ENCODE measurements around the gene SNRPA. TPM values are rescaled to one million over a fixed set of nuclear protein-coding genes. Genes with fewer than 3 reads are reported as not detected.
"Not testable (repeated sequence)": the region's sequence is repeated elsewhere in the genome, so short reads cannot be mapped to it uniquely, and the experiment has no call there.

SNRPA gene
- total and polyA plus RNA-seq, 2 of the 13 experiments (the other 11 are each of a cell fraction or from before 2014, with no cell fraction given), result 59.6 to 162 TPM

DNA sequence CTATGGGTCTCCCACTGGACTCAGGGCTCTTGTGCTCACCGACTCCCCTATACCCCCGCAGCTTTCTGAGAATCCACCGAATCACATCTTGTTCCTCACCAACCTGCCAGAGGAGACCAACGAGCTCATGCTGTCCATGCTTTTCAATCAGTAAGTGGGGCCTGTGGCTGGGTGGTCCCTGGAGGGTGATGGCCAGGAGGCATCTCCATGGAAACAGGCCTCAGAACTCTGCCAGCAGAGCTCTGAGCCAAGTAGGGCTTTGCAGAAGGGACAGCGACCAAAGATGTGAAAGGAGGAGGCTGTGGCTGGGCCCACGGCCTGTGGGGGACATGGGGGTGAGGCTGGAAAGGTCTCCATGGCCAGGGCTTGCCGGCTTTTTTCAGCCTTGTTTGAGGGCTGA, 12.5 kb downstream of the SNRPA start:
- BruUV-seq (replicated peaks), result no TSS peak
- Histone ChIP-seq H3K27me3 (ENCODE audit: control insufficient read depth in 1 of 2, insufficient read depth in 2 of 2, low read length in 2 of 2) (no peaks in the 10 kb centered on the region), H3K4me2 (ENCODE audit: low read depth, low read length) (no peak overlapping the region), H3K9me3 (ENCODE audit: low read length) (no peaks in the 10 kb centered on the region), H4K20me1 (ENCODE audit: insufficient read depth, low read length) (no peaks in the 10 kb centered on the region; the same call in 1 of the 2 replicates), H3K36me3 (replicated peaks in 1 of 2; ENCODE audit: control insufficient read depth in 1 of 2, insufficient read depth in 2 of 2, low read length in 2 of 2) (peaks cover 43 to 76% of the 10 kb centered on the region in 2 experiments), H3K27ac (ENCODE audit: extremely low read length, insufficient read depth, low read length) (no peak overlapping the region), H3K79me2 (ENCODE audit: insufficient read depth, low read length) (no peaks in the 10 kb centered on the region), H3K4me1 (ENCODE audit: insufficient read depth, low read length) (peaks cover under 1% of the 10 kb centered on the region), H3K9ac (ENCODE audit: insufficient read depth, low read depth, low read length) (no peak overlapping the region), H3K4me3 (replicated peaks in 1 of 3; ENCODE audit: insufficient read depth in 1 of 3, low read depth in 2 of 3, low read length in 3 of 3) (no peak overlapping the region), H2AFZ (ENCODE audit: low read length) (no peak overlapping the region)
- intact Hi-C loops (cut with micrococcal nuclease; ENCODE audit: unreplicated experiment) (no loop called here), in situ Hi-C loops (cut with HindIII; ENCODE audit: extremely low pct_ligation_motif_present, low pct_unique_long_range_greater_than_20kb) (no loop called here)
- WGBS (ENCODE audit: low lambda C conversion rate), result 100% methylated on average over 7 of the region's 7 CpGs
- ChIA-PET POLR2A (interaction anchor here (2.6 kb wide), 1 partner anchor 15 kb away, joined by 10 read pairs; the partner anchor contains the start of gene RAB4B), CTCF (ENCODE audit: low intra/inter-chr PET ratio, low total read pairs) (no interaction called here)
- FAIRE-seq, result no peak
- DNase-seq (ENCODE audit: low spot score), result no peak
- TF ChIP-seq HOXA7 (CRISPR knock-in tag; IDR thresholded peaks at IDR 0.05) (no peak), AGO2 (optimal IDR thresholded peaks at IDR 0.05; ENCODE audit: low read depth, low read length) (peak; percentile 27), MEIS2 (CRISPR knock-in tag; IDR thresholded peaks at IDR 0.05) (no peak), DNMT1 (CRISPR knock-in tag; IDR thresholded peaks at IDR 0.05) (no peak), SUZ12 (IDR thresholded peaks at IDR 0.05; ENCODE audit: low read depth, low read length) (no peak)
- ATAC-seq, result no peak

- intact Hi-C loops (cut with micrococcal nuclease; ENCODE audit: unreplicated experiment), result no loop called here
- H3K4me2 ChIP-seq (ENCODE audit: low read depth, low read length), result no peak overlapping the region
- no peak overlapping the region for H3K4me3 ChIP-seq (replicated peaks in 1 of 3; ENCODE audit: insufficient read depth in 1 of 3, low read depth in 2 of 3, low read length in 3 of 3)
- peaks cover 43 to 74% of the 10 kb centered on the region in 2 experiments for H3K36me3 ChIP-seq (replicated peaks in 1 of 2; ENCODE audit: control insufficient read depth in 1 of 2, insufficient read depth in 2 of 2, low read length in 2 of 2)
- H3K9me3 ChIP-seq (ENCODE audit: low read length), result no peaks in the 10 kb centered on the region
- no peaks in the 10 kb centered on the region for H3K27me3 ChIP-seq (ENCODE audit: control insufficient read depth in 1 of 2, insufficient read depth in 2 of 2, low read length in 2 of 2)
- ChIA-PET CTCF (ENCODE audit: low intra/inter-chr PET ratio, low total read pairs) (no interaction called here), POLR2A (interaction anchor here (2.6 kb wide), 1 partner anchor 14 kb away, joined by 10 read pairs; the partner anchor contains the start of gene RAB4B)
- H3K79me2 ChIP-seq (ENCODE audit: insufficient read depth, low read length), result no peaks in the 10 kb centered on the region
- DNase-seq (ENCODE audit: low spot score) (no peak), ATAC-seq (no peak), FAIRE-seq (no peak)
- no peaks in the 10 kb centered on the region; the same call in 1 of the 2 replicates for H4K20me1 ChIP-seq (ENCODE audit: insufficient read depth, low read length)
- in situ Hi-C loops (cut with HindIII; ENCODE audit: extremely low pct_ligation_motif_present, low pct_unique_long_range_greater_than_20kb), result no loop called here
- H2AFZ ChIP-seq (ENCODE audit: low read length), result no peak overlapping the region
- H3K4me1 ChIP-seq (ENCODE audit: insufficient read depth, low read length), result peaks cover 5% of the 10 kb centered on the region
- TF ChIP-seq ZNF746 (CRISPR knock-in tag; IDR thresholded peaks at IDR 0.05) (no peak), SP5 (CRISPR knock-in tag; IDR thresholded peaks at IDR 0.05; ENCODE audit: borderline replicate concordance, low read depth) (no peak), ZNF629 (CRISPR knock-in tag; conservative IDR thresholded peaks at IDR 0.05) (peak; percentile 44; the same call in 1 of the 2 replicates)
- TF ChIP-seq, protein P1, sequence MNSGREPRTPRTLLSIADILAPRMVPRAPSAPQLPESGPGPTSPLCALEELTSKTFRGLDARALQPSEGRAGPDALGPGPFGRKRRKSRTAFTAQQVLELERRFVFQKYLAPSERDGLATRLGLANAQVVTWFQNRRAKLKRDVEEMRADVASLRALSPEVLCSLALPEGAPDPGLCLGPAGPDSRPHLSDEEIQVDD (CRISPR knock-in tag; IDR thresholded peaks at IDR 0.05; ENCODE audit: borderline replicate concordance), result no peak
- H3K9ac ChIP-seq (ENCODE audit: insufficient read depth, low read depth, low read length), result no peak overlapping the region
- WGBS (ENCODE audit: low lambda C conversion rate), result 96% methylated on average over 10 of the region's 10 CpGs
- no TSS peak for BruUV-seq (replicated peaks)
- H3K27ac ChIP-seq (ENCODE audit: extremely low read length, insufficient read depth, low read length), result no peak overlapping the region
Measured at GRCh38 chr19:40763963-40764362, 13.0 kb downstream of the SNRPA start.

GRCh38 chr19:40766385-40766784, 15.4 kb downstream of the SNRPA start:
- WGBS (ENCODE audit: low lambda C conversion rate), result over 99% methylated on average over 13 of the region's 13 CpGs
- H3K79me2 ChIP-seq (ENCODE audit: insufficient read depth, low read length); ATAC-seq; BruUV-seq (replicated peaks); H2AFZ ChIP-seq (ENCODE audit: low read length); H3K4me3 ChIP-seq (replicated peaks in 1 of 3; ENCODE audit: insufficient read depth in 1 of 3, low read depth in 2 of 3, low read length in 3 of 3); intact Hi-C loops (cut with micrococcal nuclease; ENCODE audit: unreplicated experiment); in situ Hi-C loops (cut with HindIII; ENCODE audit: extremely low pct_ligation_motif_present, low pct_unique_long_range_greater_than_20kb); H4K20me1 ChIP-seq (ENCODE audit: insufficient read depth, low read length); H3K9ac ChIP-seq (ENCODE audit: insufficient read depth, low read depth, low read length); FAIRE-seq; H3K4me2 ChIP-seq (ENCODE audit: low read depth, low read length); CTCF ChIA-PET (ENCODE audit: low intra/inter-chr PET ratio, low total read pairs); DNase-seq (ENCODE audit: low spot score); H3K9me3 ChIP-seq (ENCODE audit: low read length); H3K27me3 ChIP-seq (ENCODE audit: control insufficient read depth in 1 of 2, insufficient read depth in 2 of 2, low read length in 2 of 2); H3K27ac ChIP-seq (ENCODE audit: extremely low read length, insufficient read depth, low read length): not testable (repeated sequence)
- POLR2A ChIA-PET, result interaction anchor here (1.3 to 2.0 kb wide), 2 partner anchors 11 to 12 kb away, joined by 4 to 12 read pairs; partner anchors contain the start of gene RAB4B
- peaks cover 16% of the 10 kb centered on the region for H3K4me1 ChIP-seq (ENCODE audit: insufficient read depth, low read length)
- peaks cover 27 to 52% of the 10 kb centered on the region in 2 experiments for H3K36me3 ChIP-seq (replicated peaks in 1 of 2; ENCODE audit: control insufficient read depth in 1 of 2, insufficient read depth in 2 of 2, low read length in 2 of 2)

All from HepG2 (cell line).